Sigmoid colon (tissue), 4 donors: Measurements from ENCODE around the gene SLC2A13.

Source experiments
- EP300 ChIP-seq, 4 donors: sonication (generic); formaldehyde crosslinking; IDR thresholded peaks; one replicate each; pipeline ENCODE4 v1.6.1; 2017; ENCODE audit warnings: antibody characterized with exemption in 4 of 4
- POLR2A ChIP-seq, 2 donors: fragments of 450-650 bp; IDR thresholded peaks; one replicate each; pipeline ENCODE4 v1.6.1; 2016; ENCODE audit warnings: antibody characterized with exemption in 2 of 2, mild to moderate bottlenecking in 2 of 2, moderate library complexity in 2 of 2
- POLR2AphosphoS5 ChIP-seq, 4 donors: sonication (generic); formaldehyde crosslinking; IDR thresholded peaks; one replicate each; pipeline ENCODE4 v1.6.1; 2017; ENCODE audit warnings: antibody characterized with exemption in 4 of 4
- TF ChIP-seq, protein P1 (sequence below), 4 experiments: fragments of 450-650 bp in 3 of 4; fragments of 200-600 bp in 1 of 4; IDR thresholded peaks; one replicate each; pipeline ENCODE4 v1.5.1; 2016 to 2019; ENCODE audit warnings: antibody characterized with exemption in 4 of 4, mild to moderate bottlenecking in 3 of 4, moderate library complexity in 2 of 4

GRCh38 chr12:39958377-39958776 is 147.5 kb downstream of the SLC2A13 start:
- TF ChIP-seq, protein P1, sequence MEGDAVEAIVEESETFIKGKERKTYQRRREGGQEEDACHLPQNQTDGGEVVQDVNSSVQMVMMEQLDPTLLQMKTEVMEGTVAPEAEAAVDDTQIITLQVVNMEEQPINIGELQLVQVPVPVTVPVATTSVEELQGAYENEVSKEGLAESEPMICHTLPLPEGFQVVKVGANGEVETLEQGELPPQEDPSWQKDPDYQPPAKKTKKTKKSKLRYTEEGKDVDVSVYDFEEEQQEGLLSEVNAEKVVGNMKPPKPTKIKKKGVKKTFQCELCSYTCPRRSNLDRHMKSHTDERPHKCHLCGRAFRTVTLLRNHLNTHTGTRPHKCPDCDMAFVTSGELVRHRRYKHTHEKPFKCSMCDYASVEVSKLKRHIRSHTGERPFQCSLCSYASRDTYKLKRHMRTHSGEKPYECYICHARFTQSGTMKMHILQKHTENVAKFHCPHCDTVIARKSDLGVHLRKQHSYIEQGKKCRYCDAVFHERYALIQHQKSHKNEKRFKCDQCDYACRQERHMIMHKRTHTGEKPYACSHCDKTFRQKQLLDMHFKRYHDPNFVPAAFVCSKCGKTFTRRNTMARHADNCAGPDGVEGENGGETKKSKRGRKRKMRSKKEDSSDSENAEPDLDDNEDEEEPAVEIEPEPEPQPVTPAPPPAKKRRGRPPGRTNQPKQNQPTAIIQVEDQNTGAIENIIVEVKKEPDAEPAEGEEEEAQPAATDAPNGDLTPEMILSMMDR (IDR thresholded peaks at IDR 0.05), result no peak
- TF ChIP-seq POLR2AphosphoS5 (IDR thresholded peaks at IDR 0.05) (no peak), EP300 (IDR thresholded peaks at IDR 0.05) (no peak), POLR2A (IDR thresholded peaks at IDR 0.05) (no peak)
